ENCODE data around the gene PRTN3.

Gene PRTN3

DNA sequence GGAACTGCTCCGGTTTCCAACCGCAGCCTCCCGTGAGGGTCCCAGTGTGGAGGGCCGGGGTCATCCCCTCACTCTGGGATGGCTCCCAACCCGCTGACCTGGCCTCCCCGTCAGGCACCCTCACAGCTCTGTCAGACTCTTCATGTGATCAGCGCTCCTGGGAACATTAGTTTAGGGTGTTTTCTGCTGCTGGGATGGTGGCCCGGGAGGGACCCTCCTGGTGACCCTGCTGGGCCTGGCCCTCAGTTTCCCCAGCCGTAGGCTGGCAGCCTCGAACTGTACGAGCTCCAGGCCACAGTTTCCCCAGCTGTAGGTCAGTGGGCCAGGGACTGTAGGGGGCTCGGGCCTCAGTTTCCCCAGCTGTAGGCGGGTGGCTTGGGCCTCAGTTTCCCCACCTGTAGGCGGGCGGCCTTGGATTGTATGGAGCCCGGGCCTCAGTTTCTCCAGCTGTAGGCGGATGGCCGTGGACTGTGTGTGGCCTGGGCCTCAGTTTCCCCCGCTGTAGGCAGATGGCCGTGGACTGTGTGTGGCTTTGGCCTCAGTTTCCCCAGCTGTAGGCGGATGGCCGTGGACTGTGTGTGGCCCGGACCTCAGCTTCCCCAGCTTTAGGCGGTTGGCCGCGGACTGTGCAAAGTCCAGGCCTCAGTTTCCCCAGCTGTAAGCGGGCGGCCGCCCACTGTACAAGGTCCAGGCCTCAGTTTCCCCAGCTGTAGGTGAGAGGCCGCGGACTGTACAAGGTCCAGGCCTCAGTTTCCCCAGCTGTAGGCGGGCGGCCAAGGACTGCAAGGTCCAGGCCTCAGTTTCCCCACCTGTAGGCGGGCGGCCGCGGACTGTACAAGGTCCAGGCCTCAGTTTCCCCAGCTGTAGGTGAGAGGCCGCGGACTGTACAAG lies 44.9 kb upstream of the PRTN3 start:
- no peak for DNase-seq (ENCODE audit: low read depth)
- H3K4me3 ChIP-seq (ENCODE audit: low read depth, low read length): peak overlapping the region; percentile 55
- TF ChIP-seq CTCF (IDR thresholded peaks at IDR 0.05; ENCODE audit: low read depth, low read length, missing control alignments): no peak

DNA sequence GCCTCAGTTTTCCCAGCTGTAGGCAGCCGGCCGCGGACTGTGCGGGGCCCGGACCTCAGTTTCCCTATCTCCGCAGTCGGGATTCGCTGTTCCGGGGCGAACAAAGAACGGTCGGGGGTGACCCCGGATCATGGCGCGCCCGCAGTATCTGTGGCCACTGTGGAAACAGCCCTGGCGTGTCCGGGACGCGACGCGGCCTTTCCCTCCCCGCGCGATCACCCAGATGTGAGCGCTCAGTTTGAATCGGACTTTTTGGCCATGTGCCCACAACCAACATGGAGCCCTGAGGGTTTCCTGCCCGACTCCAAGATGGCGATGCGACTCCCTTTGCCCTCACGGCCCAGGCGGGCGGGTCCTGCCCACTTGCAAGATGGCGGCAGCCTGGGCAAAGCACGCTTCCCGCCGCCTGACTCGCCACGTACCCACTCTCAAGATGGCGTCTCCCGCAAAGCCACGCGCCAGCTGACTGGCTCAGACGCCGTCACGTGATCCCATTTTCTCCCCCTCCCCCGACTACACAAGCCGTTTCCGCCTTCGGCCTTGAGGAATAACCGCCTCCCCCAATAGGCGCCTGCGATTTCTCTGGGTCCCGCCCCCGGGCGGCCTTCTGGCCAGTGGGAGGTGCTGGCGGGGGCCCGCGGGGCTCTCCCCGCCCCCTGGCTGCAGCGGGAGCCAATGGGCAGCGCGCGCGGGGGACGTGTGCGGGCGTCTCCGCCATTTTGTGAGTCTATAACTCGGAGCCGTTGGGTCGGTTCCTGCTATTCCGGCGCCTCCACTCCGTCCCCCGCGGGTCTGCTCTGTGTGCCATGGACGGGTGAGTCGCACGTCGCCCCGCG lies 43.9 kb upstream of the PRTN3 start, which contains the start of gene PTBP1:
TSS of gene PTBP1 (plus strand) at position 761 of the 836 bp plus-strand sequence. CDS start at position 807, 46 bp downstream.
- DNase-seq (ENCODE audit: low read depth): peak; percentile 100
- TF ChIP-seq CTCF (IDR thresholded peaks at IDR 0.05; ENCODE audit: low read depth, low read length, missing control alignments): no peak
- H3K4me3 ChIP-seq (ENCODE audit: low read depth, low read length): peak within 1 kb of the TSS; percentile 99

GRCh38 chr19:797528-798414 lies 43.0 kb upstream of the PRTN3 start:
- H3K4me3 ChIP-seq (ENCODE audit: low read depth, low read length): peak overlapping the region; percentile 99
- peak; percentile 49 for DNase-seq (ENCODE audit: low read depth)
- no peak for TF ChIP-seq CTCF (IDR thresholded peaks at IDR 0.05; ENCODE audit: low read depth, low read length, missing control alignments)

DNA sequence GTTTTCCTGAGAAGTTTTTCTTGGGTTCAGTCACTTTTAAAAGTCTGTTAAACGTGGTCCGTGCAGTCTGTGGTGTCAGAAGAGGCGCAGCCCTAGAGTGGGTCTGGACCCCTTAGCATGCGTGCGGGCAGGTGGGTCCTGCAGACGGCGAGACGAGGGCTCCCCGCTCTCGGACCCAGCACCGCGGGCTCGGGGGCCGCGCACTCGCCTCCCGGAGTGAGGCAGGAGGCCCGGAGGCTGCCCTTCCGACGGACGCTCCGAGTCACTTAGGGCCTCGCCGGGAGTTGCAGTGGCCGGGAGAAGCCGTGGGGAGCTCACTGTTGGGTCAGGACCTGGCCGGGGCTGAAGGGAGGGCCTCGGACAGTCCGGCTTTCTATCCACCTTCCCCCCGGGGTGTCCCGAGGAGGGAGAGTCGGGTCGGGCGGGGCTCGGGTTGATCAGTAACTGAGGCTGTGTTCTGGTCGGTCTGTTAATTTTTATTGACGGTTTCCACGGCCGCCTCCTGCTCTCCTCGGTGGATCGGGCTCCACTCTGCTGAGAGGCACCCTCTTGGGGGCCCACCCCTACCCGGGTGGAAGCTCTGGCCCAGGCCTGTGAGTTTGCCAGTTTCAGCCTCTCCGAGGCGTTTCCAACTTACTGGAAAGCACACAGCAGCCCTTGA lies 42.3 kb upstream of the PRTN3 start:
- TF ChIP-seq CTCF (IDR thresholded peaks at IDR 0.05; ENCODE audit: low read depth, low read length, missing control alignments): no peak
- H3K4me3 ChIP-seq (ENCODE audit: low read depth, low read length): peak overlapping the region; percentile 99
- no peak for DNase-seq (ENCODE audit: low read depth)

GRCh38 chr19:799076-799881 lies 41.5 kb upstream of the PRTN3 start:
- peak; percentile 1 for TF ChIP-seq CTCF (IDR thresholded peaks at IDR 0.05; ENCODE audit: low read depth, low read length, missing control alignments)
- peak overlapping the region; percentile 99 for H3K4me3 ChIP-seq (ENCODE audit: low read depth, low read length)
- DNase-seq (ENCODE audit: low read depth): no peak
